ENCODE results near the gene VPS72. TPM values are rescaled to one million over a fixed set of nuclear protein-coding genes. Genes with fewer than 3 reads are reported as not detected.
A peak's percentile ranks its signal among the peaks of the same experiment; 100 is the strongest.

The VPS72 gene
- total and polyA plus RNA-seq, 2 donors: 40.2 to 47.2 TPM

DNA sequence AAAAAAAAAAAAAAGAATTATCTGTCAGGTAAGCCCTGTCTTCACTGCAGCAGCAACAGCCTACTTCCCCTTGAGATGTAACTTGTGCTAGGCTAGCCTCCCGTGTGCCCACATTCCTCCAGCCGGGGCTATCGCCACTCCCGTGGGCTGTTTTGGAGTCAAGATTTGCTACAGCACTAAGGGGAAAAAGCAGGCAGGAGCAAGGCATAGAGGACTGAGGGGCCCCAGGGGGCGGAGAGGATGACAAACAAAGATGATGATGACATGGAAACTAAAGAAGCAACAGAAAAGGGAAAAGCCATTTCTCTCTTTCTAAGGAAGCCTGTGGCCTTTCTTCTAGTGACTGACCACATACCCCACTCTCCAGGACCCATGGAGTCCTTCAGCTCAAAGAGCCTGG, 31.7 kb downstream of the VPS72 start:
- no peaks in the 10 kb centered on the region for H3K27me3 ChIP-seq (ENCODE audit: control insufficient read depth in 2 of 2, insufficient read depth in 1 of 2, low read length in 1 of 2)
- H3K36me3 ChIP-seq (ENCODE audit: control insufficient read depth in 2 of 2, insufficient read depth in 2 of 2, low read length in 1 of 2): peaks cover 21 to 38% of the 10 kb centered on the region in 2 donors
- WGBS: 51% methylated on average over 5 of the region's 5 CpGs
- peak in 1 of 9 donors; percentile 52 for DNase-seq (ENCODE audit: low read depth in 6 of 9, low spot score in 9 of 9)
- H3K9me3 ChIP-seq (ENCODE audit: control insufficient read depth in 2 of 2, insufficient read depth in 1 of 2, low read length in 1 of 2): no peaks in the 10 kb centered on the region
- peaks cover 19 to 46% of the 10 kb centered on the region in 2 donors for H3K4me1 ChIP-seq (ENCODE audit: control insufficient read depth in 2 of 2, insufficient read depth in 2 of 2, low read length in 2 of 2)
- peak overlapping the region; percentile 58 to 78 for H3K27ac ChIP-seq (ENCODE audit: low read depth in 1 of 2, low read length in 1 of 2)
- peak overlapping the region; percentile 19 to 23 for H3K4me3 ChIP-seq (ENCODE audit: low read length in 2 of 2)

GRCh38 chr1:151157067-151157531, 32.9 kb downstream of the VPS72 start:
- peak overlapping the region; percentile 88 to 91 for H3K27ac ChIP-seq (ENCODE audit: low read depth in 1 of 2, low read length in 1 of 2)
- no peaks in the 10 kb centered on the region for H3K27me3 ChIP-seq (ENCODE audit: control insufficient read depth in 2 of 2, insufficient read depth in 1 of 2, low read length in 1 of 2)
- peaks cover 19 to 46% of the 10 kb centered on the region in 2 donors for H3K4me1 ChIP-seq (ENCODE audit: control insufficient read depth in 2 of 2, insufficient read depth in 2 of 2, low read length in 2 of 2)
- 5% methylated on average over 6 of the region's 6 CpGs for WGBS
- peak in 8 of 9 donors; percentile 50 to 89 (median 72) for DNase-seq (ENCODE audit: low read depth in 6 of 9, low spot score in 9 of 9)
- peaks cover 21 to 38% of the 10 kb centered on the region in 2 donors for H3K36me3 ChIP-seq (ENCODE audit: control insufficient read depth in 2 of 2, insufficient read depth in 2 of 2, low read length in 1 of 2)
- H3K4me3 ChIP-seq (ENCODE audit: low read length in 2 of 2): peak overlapping the region; percentile 61 to 73
- no peaks in the 10 kb centered on the region for H3K9me3 ChIP-seq (ENCODE audit: control insufficient read depth in 2 of 2, insufficient read depth in 1 of 2, low read length in 1 of 2)

DNA sequence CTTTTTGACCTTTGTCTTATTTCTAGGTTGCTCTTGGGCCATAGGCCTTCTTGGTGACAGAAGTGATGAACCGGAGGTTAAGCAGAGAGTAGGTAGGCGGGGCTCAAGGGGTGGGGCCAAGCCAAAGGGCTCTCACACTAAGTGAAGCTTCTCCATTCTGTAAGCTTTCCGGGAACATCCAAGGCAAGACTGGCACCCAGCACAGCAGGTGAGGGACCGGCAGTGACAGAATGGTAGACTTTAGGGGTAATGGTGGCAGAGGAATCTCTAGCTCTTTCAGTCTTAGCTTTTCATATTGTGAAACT, 33.5 kb downstream of the VPS72 start, which contains the start of gene TNFAIP8L2:
Gene TNFAIP8L2 (plus strand): TSS at position 135 of the 305 bp plus-strand sequence. CDS start 2,049 bp downstream, outside the sequence.
- Histone ChIP-seq H3K27ac (ENCODE audit: low read depth in 1 of 2, low read length in 1 of 2) (peak within 1 kb of the TSS; percentile 88 to 91), H3K27me3 (ENCODE audit: control insufficient read depth in 2 of 2, insufficient read depth in 1 of 2, low read length in 1 of 2) (no peaks in the 10 kb centered on the region), H3K4me3 (ENCODE audit: low read length in 2 of 2) (peak within 1 kb of the TSS; percentile 61 to 73), H3K36me3 (ENCODE audit: control insufficient read depth in 2 of 2, insufficient read depth in 2 of 2, low read length in 1 of 2) (peaks cover 17 to 34% of the 10 kb centered on the region in 2 donors), H3K4me1 (ENCODE audit: control insufficient read depth in 2 of 2, insufficient read depth in 2 of 2, low read length in 2 of 2) (peaks cover 19 to 46% of the 10 kb centered on the region in 2 donors), H3K9me3 (ENCODE audit: control insufficient read depth in 2 of 2, insufficient read depth in 1 of 2, low read length in 1 of 2) (no peaks in the 10 kb centered on the region)
- 5% methylated on average over 4 of the region's 4 CpGs for WGBS
- DNase-seq (ENCODE audit: low read depth in 6 of 9, low spot score in 9 of 9): peak in 7 of 9 donors; percentile 55 to 90 (median 75)

DNA sequence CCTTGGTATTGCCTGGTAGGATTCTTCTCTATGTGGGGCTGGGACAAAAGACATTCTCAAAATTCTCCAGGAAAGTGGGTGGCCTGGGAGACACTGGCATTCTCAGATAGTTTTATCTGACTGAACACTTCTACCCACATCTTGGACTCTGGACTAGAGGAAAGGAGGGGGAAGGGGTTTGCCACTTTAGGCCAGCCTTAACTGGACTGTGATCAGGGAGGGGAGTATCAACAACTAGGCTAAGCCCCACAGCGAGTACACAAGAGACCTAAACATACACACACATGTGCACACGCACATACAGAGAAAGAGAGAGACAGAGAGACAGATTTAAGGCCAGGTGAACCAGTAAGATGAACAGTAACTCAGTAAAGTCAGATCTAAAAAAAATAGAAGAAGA, 42.3 kb downstream of the VPS72 start:
- Histone ChIP-seq H3K9me3 (ENCODE audit: control insufficient read depth in 2 of 2, insufficient read depth in 1 of 2, low read length in 1 of 2) (peaks cover 0 to 6% of the 10 kb centered on the region in 2 donors), H3K36me3 (ENCODE audit: control insufficient read depth in 2 of 2, insufficient read depth in 2 of 2, low read length in 1 of 2) (no peaks in the 10 kb centered on the region), H3K4me1 (ENCODE audit: control insufficient read depth in 2 of 2, insufficient read depth in 2 of 2, low read length in 2 of 2) (peaks cover 6 to 39% of the 10 kb centered on the region in 2 donors), H3K4me3 (ENCODE audit: low read length in 2 of 2) (no peak overlapping the region), H3K27me3 (ENCODE audit: control insufficient read depth in 2 of 2, insufficient read depth in 1 of 2, low read length in 1 of 2) (peaks cover 0 to 21% of the 10 kb centered on the region in 2 donors), H3K27ac (ENCODE audit: low read depth in 1 of 2, low read length in 1 of 2) (no peak overlapping the region)
- DNase-seq (ENCODE audit: low read depth in 6 of 9, low spot score in 9 of 9): no peak
- WGBS: 98% methylated on average over 2 of the region's 2 CpGs

GRCh38 chr1:151147132-151147503, 42.9 kb downstream of the VPS72 start:
- Histone ChIP-seq H3K27me3 (ENCODE audit: control insufficient read depth in 2 of 2, insufficient read depth in 1 of 2, low read length in 1 of 2) (peaks cover 0 to 21% of the 10 kb centered on the region in 2 donors), H3K9me3 (ENCODE audit: control insufficient read depth in 2 of 2, insufficient read depth in 1 of 2, low read length in 1 of 2) (peaks cover 0 to 6% of the 10 kb centered on the region in 2 donors), H3K36me3 (ENCODE audit: control insufficient read depth in 2 of 2, insufficient read depth in 2 of 2, low read length in 1 of 2) (no peaks in the 10 kb centered on the region), H3K4me1 (ENCODE audit: control insufficient read depth in 2 of 2, insufficient read depth in 2 of 2, low read length in 2 of 2) (peaks cover 6 to 39% of the 10 kb centered on the region in 2 donors), H3K4me3 (ENCODE audit: low read length in 2 of 2) (peak overlapping the region; percentile 82 to 89), H3K27ac (ENCODE audit: low read depth in 1 of 2, low read length in 1 of 2) (no peak overlapping the region)
- DNase-seq (ENCODE audit: low read depth in 6 of 9, low spot score in 9 of 9): no peak
- 25% methylated on average over 7 of the region's 7 CpGs for WGBS

GRCh38 chr1:151146412-151147131, 43.4 kb downstream of the VPS72 start, which contains the start of gene SEMA6C:
Gene SEMA6C (minus strand): TSS chr1:151146631. CDS start chr1:151142621, 4,010 bp downstream.
- Histone ChIP-seq H3K4me1 (ENCODE audit: control insufficient read depth in 2 of 2, insufficient read depth in 2 of 2, low read length in 2 of 2) (peaks cover 6 to 39% of the 10 kb centered on the region in 2 donors), H3K4me3 (ENCODE audit: low read length in 2 of 2) (peak within 1 kb of the TSS; percentile 82 to 89), H3K36me3 (ENCODE audit: control insufficient read depth in 2 of 2, insufficient read depth in 2 of 2, low read length in 1 of 2) (no peaks in the 10 kb centered on the region), H3K9me3 (ENCODE audit: control insufficient read depth in 2 of 2, insufficient read depth in 1 of 2, low read length in 1 of 2) (peaks cover 0 to 6% of the 10 kb centered on the region in 2 donors), H3K27me3 (ENCODE audit: control insufficient read depth in 2 of 2, insufficient read depth in 1 of 2, low read length in 1 of 2) (peaks cover 0 to 21% of the 10 kb centered on the region in 2 donors), H3K27ac (ENCODE audit: low read depth in 1 of 2, low read length in 1 of 2) (no peak within 1 kb of the TSS)
- under 1% methylated on average over 61 of the region's 61 CpGs for WGBS
- DNase-seq (ENCODE audit: low read depth in 6 of 9, low spot score in 9 of 9): peak in 8 of 9 donors; percentile 61 to 91 (median 78)

DNA sequence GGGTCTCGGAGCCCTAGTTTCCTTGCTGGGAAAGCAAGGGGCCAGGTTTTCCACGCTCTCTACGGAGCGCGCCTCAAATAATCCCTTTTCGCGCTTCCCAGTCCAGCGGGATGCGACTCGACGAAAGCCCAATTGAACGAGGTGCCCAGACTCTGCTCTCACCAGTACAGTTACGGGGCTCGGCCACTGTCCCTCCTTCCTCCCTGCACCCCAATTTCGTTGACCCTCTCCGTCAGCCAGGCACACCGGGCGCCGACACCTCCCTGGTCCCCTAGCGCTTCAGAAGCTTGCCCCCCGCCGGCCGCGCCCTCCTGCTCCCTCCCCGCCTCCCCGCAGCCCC, 44.0 kb downstream of the VPS72 start:
- H3K27ac ChIP-seq (ENCODE audit: low read depth in 1 of 2, low read length in 1 of 2): no peak overlapping the region
- H3K4me1 ChIP-seq (ENCODE audit: control insufficient read depth in 2 of 2, insufficient read depth in 2 of 2, low read length in 2 of 2): peaks cover 6 to 39% of the 10 kb centered on the region in 2 donors
- peaks cover 0 to 21% of the 10 kb centered on the region in 2 donors for H3K27me3 ChIP-seq (ENCODE audit: control insufficient read depth in 2 of 2, insufficient read depth in 1 of 2, low read length in 1 of 2)
- no peak for DNase-seq (ENCODE audit: low read depth in 6 of 9, low spot score in 9 of 9)
- H3K9me3 ChIP-seq (ENCODE audit: control insufficient read depth in 2 of 2, insufficient read depth in 1 of 2, low read length in 1 of 2): peaks cover 0 to 6% of the 10 kb centered on the region in 2 donors
- peak overlapping the region; percentile 82 to 89 for H3K4me3 ChIP-seq (ENCODE audit: low read length in 2 of 2)
- WGBS: 3% methylated on average over 26 of the region's 26 CpGs
- H3K36me3 ChIP-seq (ENCODE audit: control insufficient read depth in 2 of 2, insufficient read depth in 2 of 2, low read length in 1 of 2): no peaks in the 10 kb centered on the region

DNA sequence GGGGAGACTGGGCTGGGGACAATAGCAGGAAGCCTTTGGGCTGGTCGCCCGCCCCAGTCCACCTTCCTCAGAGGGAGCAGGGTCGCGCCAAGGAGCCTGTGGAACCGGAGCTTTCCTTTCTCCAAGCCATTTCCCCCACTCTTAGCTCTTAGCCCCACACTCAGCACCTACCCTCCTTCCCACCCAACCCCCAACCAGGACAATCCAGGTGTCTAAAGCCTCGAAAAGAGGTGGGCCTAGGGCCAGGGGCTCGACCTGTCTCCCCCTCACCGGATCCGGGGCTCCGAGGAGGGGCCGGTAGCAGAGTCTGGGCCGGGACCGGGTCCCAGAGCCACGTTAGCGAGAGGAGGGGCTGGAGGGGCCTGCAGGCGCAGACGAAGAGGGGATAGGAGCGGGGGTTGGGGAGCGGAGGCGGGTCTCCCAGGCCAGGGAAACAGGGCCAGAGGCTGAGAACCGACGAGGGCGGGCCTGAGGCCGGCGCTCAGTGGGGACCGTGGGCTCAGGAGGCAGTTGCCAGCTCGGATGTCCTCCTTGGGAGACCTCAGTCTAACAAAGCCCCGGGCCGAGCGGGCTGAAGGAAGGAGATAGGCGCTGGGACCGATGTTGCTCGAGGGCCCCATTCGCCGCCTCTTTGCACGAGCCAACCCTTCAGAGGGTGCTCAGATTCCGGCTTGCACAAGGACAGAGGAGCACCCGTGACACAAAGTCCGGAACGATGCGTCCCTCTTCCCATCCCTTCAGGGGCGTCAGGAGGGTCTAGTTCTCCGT, 44.5 kb downstream of the VPS72 start:
- Histone ChIP-seq H3K27ac (ENCODE audit: low read depth in 1 of 2, low read length in 1 of 2) (no peak overlapping the region), H3K4me3 (ENCODE audit: low read length in 2 of 2) (peak overlapping the region; percentile 82 to 89), H3K4me1 (ENCODE audit: control insufficient read depth in 2 of 2, insufficient read depth in 2 of 2, low read length in 2 of 2) (peaks cover 6 to 39% of the 10 kb centered on the region in 2 donors), H3K36me3 (ENCODE audit: control insufficient read depth in 2 of 2, insufficient read depth in 2 of 2, low read length in 1 of 2) (no peaks in the 10 kb centered on the region), H3K9me3 (ENCODE audit: control insufficient read depth in 2 of 2, insufficient read depth in 1 of 2, low read length in 1 of 2) (peaks cover 0 to 6% of the 10 kb centered on the region in 2 donors), H3K27me3 (ENCODE audit: control insufficient read depth in 2 of 2, insufficient read depth in 1 of 2, low read length in 1 of 2) (peaks cover 0 to 21% of the 10 kb centered on the region in 2 donors)
- DNase-seq (ENCODE audit: low read depth in 6 of 9, low spot score in 9 of 9): peak in 1 of 9 donors; percentile 54
- WGBS: 43% methylated on average over 43 of the region's 43 CpGs
